Neuronal stem cell (in vitro differentiated cells): ENCODE results near the gene ONECUT1.

ENCODE experiments used
- DNase-seq: peaks from one replicate; pipeline ENCODE4 v3.0.0-alpha.2; 2013; ENCODE audit warnings: low spot score
- H2AFZ ChIP-seq: one replicate; pipeline ENCODE4 v1.6.1; 2013; ENCODE audit warnings: mild to moderate bottlenecking, low read length, inconsistent platforms
- H2AK5ac ChIP-seq: 2 replicates; pipeline ENCODE4 v1.6.1; 2013; ENCODE audit warnings: low read depth, mild to moderate bottlenecking, inconsistent platforms, low read length, moderate library complexity, mixed read lengths
- H2BK120ac ChIP-seq: 2 replicates; pipeline ENCODE4 v1.6.1; 2013; ENCODE audit warnings: low read depth, mild to moderate bottlenecking, inconsistent platforms, low read length, moderate library complexity, mixed read lengths
- H2BK12ac ChIP-seq: one replicate; pipeline ENCODE4 v1.6.1; 2013; ENCODE audit warnings: low read length, inconsistent platforms
- H2BK15ac ChIP-seq: 2 replicates; pipeline ENCODE4 v1.6.1; 2013; ENCODE audit warnings: mild to moderate bottlenecking, low read length, inconsistent platforms, mixed read lengths
- H2BK5ac ChIP-seq: one replicate; pipeline ENCODE4 v1.6.1; 2013; ENCODE audit warnings: inconsistent platforms, mild to moderate bottlenecking, low read length, moderate library complexity
- H3K14ac ChIP-seq: one replicate; pipeline ENCODE4 v1.6.1; 2013; ENCODE audit warnings: low read length, inconsistent platforms
- H3K18ac ChIP-seq: 2 replicates; pipeline ENCODE4 v1.6.1; 2013; ENCODE audit warnings: low read length, inconsistent platforms
- H3K23ac ChIP-seq: 2 replicates; pipeline ENCODE4 v1.6.1; 2013; ENCODE audit warnings: low read depth, mild to moderate bottlenecking, mixed read lengths, low read length, inconsistent platforms; ENCODE audit not compliant: poor library complexity
- H3K27ac ChIP-seq: replicated peaks from 3 replicates; pipeline ENCODE4 v1.5.1; 2013; ENCODE audit warnings: low read length, inconsistent platforms
- H3K27me3 ChIP-seq, 3 experiments: 2 replicates each; pipeline ENCODE4 v1.6.1; 2013; ENCODE audit warnings: low read length in 3 of 3, mild to moderate bottlenecking in 2 of 3, inconsistent platforms in 1 of 3, low read depth in 1 of 3, mixed read lengths in 1 of 3, moderate library complexity in 1 of 3; ENCODE audit not compliant: control insufficient read depth in 3 of 3, insufficient read depth in 3 of 3
- H3K36me3 ChIP-seq, 2 donors: replicated peaks in 1 of 2; 2 replicates each; pipeline ENCODE4 v1.6.1; 2013; ENCODE audit warnings: low read length in 2 of 2; ENCODE audit not compliant: control insufficient read depth in 2 of 2, insufficient read depth in 2 of 2
- H3K4ac ChIP-seq: 2 replicates; pipeline ENCODE4 v1.6.1; 2013; ENCODE audit warnings: inconsistent platforms, mild to moderate bottlenecking, low read length, moderate library complexity
- H3K4me1 ChIP-seq, 2 donors: 1 replicate in 1 of 2; 2 replicates in 1 of 2; pipeline ENCODE4 v1.6.1; 2013; ENCODE audit warnings: low read length in 2 of 2, low read depth in 1 of 2; ENCODE audit not compliant: control insufficient read depth in 2 of 2, insufficient read depth in 1 of 2
- H3K4me2 ChIP-seq: one replicate; pipeline ENCODE4 v1.6.1; 2013; ENCODE audit warnings: mild to moderate bottlenecking, low read length, inconsistent platforms; ENCODE audit not compliant: insufficient read depth, poor library complexity, severe bottlenecking
- H3K4me3 ChIP-seq, 2 donors: 2 replicates each; pipeline ENCODE4 v1.5.1; 2013; ENCODE audit warnings: low read length in 2 of 2, mild to moderate bottlenecking in 2 of 2, inconsistent platforms in 1 of 2, moderate library complexity in 1 of 2
- H3K79me1 ChIP-seq: one replicate; pipeline ENCODE4 v1.6.1; 2013; ENCODE audit warnings: low read depth, mild to moderate bottlenecking, inconsistent platforms, low read length, moderate library complexity
- H3K9ac ChIP-seq: one replicate; pipeline ENCODE4 v1.6.1; 2013; ENCODE audit warnings: mild to moderate bottlenecking, low read depth, low read length, inconsistent platforms; ENCODE audit not compliant: poor library complexity
- H3K9me3 ChIP-seq, 2 donors: replicated peaks in 1 of 2; 2 replicates each; pipeline versions ENCODE3 to v1.6.1; 2013; ENCODE audit warnings: low read length in 2 of 2, mild to moderate bottlenecking in 2 of 2, inconsistent platforms in 1 of 2, low read depth in 1 of 2, mixed read lengths in 1 of 2, moderate library complexity in 1 of 2; ENCODE audit not compliant: control insufficient read depth in 2 of 2, insufficient read depth in 1 of 2
- H4K8ac ChIP-seq: one replicate; pipeline ENCODE4 v1.6.1; 2013; ENCODE audit warnings: low read depth, mild to moderate bottlenecking, inconsistent platforms, low read length, moderate library complexity
- H4K91ac ChIP-seq: one replicate; pipeline ENCODE4 v1.6.1; 2013; ENCODE audit warnings: low read length, low read depth, mild to moderate bottlenecking, inconsistent platforms; ENCODE audit not compliant: poor library complexity
- WGBS, 2 donors: extraction: QIAGEN DNeasy Blood & Tissue Kit; methylation state at CpG; one replicate each; pipeline ENCODE4 v1.1.7; 2013; ENCODE audit warnings: missing lambda C conversion rate in 2 of 2, mixed read lengths in 1 of 2; ENCODE audit not compliant: insufficient read length in 2 of 2, insufficient replicate concordance in 1 of 2; ENCODE audit errors: extremely low coverage in 2 of 2; 5-methylcytosine and 5-hydroxymethylcytosine counted together

The ONECUT1 gene

DNA sequence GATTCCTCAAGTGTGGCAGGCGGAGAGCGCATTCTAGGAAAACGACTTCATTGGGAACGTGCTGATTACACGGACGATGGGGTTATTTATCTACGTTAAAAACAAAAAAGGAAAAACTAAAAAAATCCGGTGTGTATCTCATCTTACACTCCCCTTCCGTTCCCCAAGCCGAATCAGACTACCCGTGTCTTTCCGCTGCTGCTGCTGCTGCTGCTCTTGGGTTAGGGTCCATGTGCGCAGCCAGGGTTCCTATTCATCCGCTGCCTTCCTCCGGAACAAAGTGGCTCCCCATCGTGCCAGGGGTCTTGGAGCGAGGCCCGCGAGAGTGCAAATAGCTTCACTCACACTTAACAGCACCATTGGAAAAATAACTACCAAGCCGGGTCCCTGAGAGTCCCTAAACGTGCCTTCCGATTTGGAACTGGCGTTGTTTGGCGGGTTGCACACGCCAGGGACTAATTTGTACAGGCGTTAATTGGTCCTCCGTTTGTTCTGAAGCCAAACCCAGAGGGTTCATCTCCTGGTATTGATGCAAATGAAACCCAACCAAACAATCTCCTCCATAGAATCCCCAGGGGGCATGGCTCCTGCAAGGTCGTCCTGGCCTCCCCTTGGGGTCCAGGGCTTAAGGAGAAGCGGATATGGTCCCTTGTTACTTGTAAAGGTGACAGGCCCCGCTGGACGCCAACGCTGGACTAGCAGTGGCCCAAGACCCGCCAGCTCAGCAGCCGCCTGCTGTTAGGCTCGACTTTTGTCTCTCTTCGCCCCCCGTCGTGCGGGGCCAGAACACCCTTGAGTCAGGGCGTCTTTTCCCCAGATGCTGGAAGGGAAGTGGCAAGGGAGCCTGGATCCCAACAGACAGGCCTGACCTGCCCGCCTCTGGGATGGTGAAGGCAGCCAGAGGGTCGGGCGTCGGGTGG lies 11.0 kb upstream of the ONECUT1 start:
- Histone ChIP-seq H3K4me1 (peaks cover 8% of the 10 kb centered on the region in 2 donors), H2BK120ac (no peak overlapping the region), H2AFZ (no peak overlapping the region), H3K9me3 (peaks cover 5 to 7% of the 10 kb centered on the region in 2 donors), H3K23ac (no peak overlapping the region), H3K4me3 (no peak overlapping the region), H4K91ac (no peak overlapping the region), H2BK12ac (no peak overlapping the region), H3K9ac (no peak overlapping the region), H2AK5ac (no peak overlapping the region), H2BK15ac (no peak overlapping the region), H3K14ac (no peak overlapping the region), H3K4me2 (no peak overlapping the region), H3K79me1 (no peaks in the 10 kb centered on the region), H2BK5ac (no peak overlapping the region), H3K4ac (no peak overlapping the region), H4K8ac (no peak overlapping the region), H3K18ac (no peak overlapping the region), H3K36me3 (no peaks in the 10 kb centered on the region), H3K27ac (no peak overlapping the region), H3K27me3 (peaks cover 38 to 98% (median 96%) of the 10 kb centered on the region in 3 experiments)
- WGBS, 2 donors: no CpG with 5 or more reads among the region's 44 CpGs
- no peak for DNase-seq

DNA sequence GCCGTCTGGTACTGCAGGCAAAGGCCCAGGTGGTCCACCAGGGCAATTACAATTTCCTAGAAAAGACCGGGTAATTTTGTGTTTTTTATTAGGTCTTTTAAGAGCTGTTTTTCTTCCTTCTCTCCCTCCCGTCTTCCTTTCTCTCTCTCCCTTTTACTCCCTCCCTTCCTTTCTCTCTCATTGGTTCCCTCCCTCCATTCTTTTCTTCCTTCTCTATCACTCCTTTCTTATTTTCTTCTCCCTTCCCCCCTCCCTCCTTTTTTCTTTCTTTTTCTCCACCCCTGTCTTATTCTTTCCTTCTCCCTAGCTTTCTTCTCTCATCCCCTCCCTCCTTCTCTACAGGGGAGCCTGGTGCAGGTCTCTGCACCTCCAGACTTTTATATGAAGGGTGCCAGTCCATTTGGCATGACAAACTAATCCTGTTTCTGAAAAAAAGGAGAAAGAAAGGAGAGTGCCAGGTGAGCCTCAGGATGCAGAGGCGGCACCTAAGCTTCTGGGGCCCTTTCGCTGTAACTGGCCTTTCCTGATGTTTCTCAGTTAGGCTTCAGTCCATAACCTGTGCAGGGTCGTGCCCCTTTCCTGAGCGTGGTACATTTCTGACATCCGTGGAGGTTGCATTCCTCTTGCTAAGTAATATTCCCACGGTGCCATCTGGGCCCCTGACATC lies 9.1 kb upstream of the ONECUT1 start:
- H2AK5ac ChIP-seq: no peak overlapping the region
- no peak overlapping the region for H2BK120ac ChIP-seq
- no peak overlapping the region for H3K4me2 ChIP-seq
- peaks cover 5% of the 10 kb centered on the region in 2 donors for H3K4me1 ChIP-seq
- H3K9me3 ChIP-seq: peaks cover 8 to 11% of the 10 kb centered on the region in 2 donors
- H4K91ac ChIP-seq: no peak overlapping the region
- H3K9ac ChIP-seq: no peak overlapping the region
- H2AFZ ChIP-seq: no peak overlapping the region
- H3K23ac ChIP-seq: no peak overlapping the region
- H4K8ac ChIP-seq: no peak overlapping the region
- no peak overlapping the region for H2BK5ac ChIP-seq
- H3K4me3 ChIP-seq: no peak overlapping the region
- no peak for DNase-seq
- no peak overlapping the region for H3K14ac ChIP-seq
- WGBS, 2 donors: no CpG with 5 or more reads among the region's 9 CpGs
- H3K36me3 ChIP-seq: no peaks in the 10 kb centered on the region
- no peak overlapping the region for H3K27ac ChIP-seq
- H3K27me3 ChIP-seq: peaks cover 50 to 100% (median 100%) of the 10 kb centered on the region in 3 experiments
- no peak overlapping the region for H3K18ac ChIP-seq
- H3K79me1 ChIP-seq: no peaks in the 10 kb centered on the region
- H3K4ac ChIP-seq: no peak overlapping the region
- no peak overlapping the region for H2BK15ac ChIP-seq
- H2BK12ac ChIP-seq: no peak overlapping the region

DNA sequence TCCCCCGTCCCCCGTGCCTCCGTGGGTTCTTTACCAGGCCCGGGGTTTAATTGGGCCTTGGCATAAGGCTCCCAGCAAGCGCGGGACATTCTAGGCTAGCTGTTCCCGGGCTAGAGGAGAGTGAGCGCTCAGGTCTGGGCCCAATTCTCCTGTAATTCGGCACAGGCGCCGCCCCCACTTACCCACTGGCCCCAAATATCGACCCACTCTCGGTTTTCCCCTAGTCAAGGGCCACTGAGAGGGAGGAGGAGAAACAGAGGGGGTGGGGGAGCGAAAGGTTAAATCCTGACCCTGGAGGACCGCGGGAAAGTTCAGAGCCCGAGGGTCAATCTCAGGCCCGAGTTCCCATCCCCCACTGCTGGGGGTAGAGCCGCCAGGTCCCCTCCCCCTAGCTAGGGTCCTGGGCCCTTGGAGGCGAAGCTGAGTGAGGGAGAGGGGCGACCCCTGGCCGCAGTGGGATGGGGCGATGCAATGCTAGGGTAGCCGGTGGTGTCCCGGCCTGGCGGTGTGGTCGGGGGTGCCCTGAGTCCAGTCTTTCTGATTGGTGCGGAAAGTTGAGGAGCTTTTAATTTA lies 8.5 kb upstream of the ONECUT1 start:
- no peaks in the 10 kb centered on the region for H3K79me1 ChIP-seq
- peak overlapping the region; percentile 27 for H3K23ac ChIP-seq
- no CpG with 5 or more reads among the region's 28 CpGs for WGBS, 2 donors
- no peak overlapping the region for H3K9ac ChIP-seq
- no peak overlapping the region for H3K27ac ChIP-seq
- peak overlapping the region; percentile 77 for H3K18ac ChIP-seq
- H3K4me2 ChIP-seq: peak overlapping the region; percentile 42
- no peak overlapping the region for H3K14ac ChIP-seq
- no peak overlapping the region for H3K4me3 ChIP-seq
- H3K27me3 ChIP-seq: peaks cover 53 to 100% (median 100%) of the 10 kb centered on the region in 3 experiments
- H2BK15ac ChIP-seq: no peak overlapping the region
- H4K91ac ChIP-seq: no peak overlapping the region
- peak; percentile 36 for DNase-seq
- H2BK120ac ChIP-seq: no peak overlapping the region
- H2AFZ ChIP-seq: peak overlapping the region; percentile 15
- H2AK5ac ChIP-seq: no peak overlapping the region
- no peak overlapping the region for H2BK12ac ChIP-seq
- no peak overlapping the region for H4K8ac ChIP-seq
- peaks cover 5% of the 10 kb centered on the region in 2 donors for H3K4me1 ChIP-seq
- H2BK5ac ChIP-seq: no peak overlapping the region
- H3K4ac ChIP-seq: no peak overlapping the region
- H3K36me3 ChIP-seq: no peaks in the 10 kb centered on the region
- peaks cover 8 to 14% of the 10 kb centered on the region in 2 donors for H3K9me3 ChIP-seq
